ENCODE measurements around the gene SCAF4.

Gene SCAF4

DNA sequence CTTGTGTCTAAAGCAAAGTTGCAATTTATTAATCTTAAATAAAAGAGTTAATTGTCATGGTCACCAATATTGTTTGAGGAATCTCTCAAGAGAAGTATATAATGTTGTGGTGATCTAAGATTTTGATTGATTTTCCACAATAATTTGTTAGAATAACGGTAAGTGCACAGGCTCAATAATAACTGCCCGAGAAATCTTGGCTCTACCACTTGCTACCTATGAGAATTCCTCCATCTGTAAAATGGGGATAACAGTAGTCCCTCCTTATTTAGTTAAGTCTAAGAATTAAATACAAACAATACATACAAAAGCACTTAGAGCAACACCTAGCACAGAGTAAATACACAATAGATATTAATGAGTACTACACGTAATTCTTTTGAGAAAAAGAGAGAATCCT lies 18.8 kb downstream of the SCAF4 start:
- DNase-seq (ENCODE audit: low spot score), result no peak

- no peak for DNase-seq (ENCODE audit: low spot score)
Observed at GRCh38 chr21:31711745-31712285, 20.1 kb downstream of the SCAF4 start.

- DNase-seq (ENCODE audit: low spot score), result no peak
Observed at GRCh38 chr21:31711326-31711725, 20.6 kb downstream of the SCAF4 start.

GRCh38 chr21:31710586-31710985 lies 21.3 kb downstream of the SCAF4 start:
- DNase-seq (ENCODE audit: low spot score), result peak; percentile 26

DNA sequence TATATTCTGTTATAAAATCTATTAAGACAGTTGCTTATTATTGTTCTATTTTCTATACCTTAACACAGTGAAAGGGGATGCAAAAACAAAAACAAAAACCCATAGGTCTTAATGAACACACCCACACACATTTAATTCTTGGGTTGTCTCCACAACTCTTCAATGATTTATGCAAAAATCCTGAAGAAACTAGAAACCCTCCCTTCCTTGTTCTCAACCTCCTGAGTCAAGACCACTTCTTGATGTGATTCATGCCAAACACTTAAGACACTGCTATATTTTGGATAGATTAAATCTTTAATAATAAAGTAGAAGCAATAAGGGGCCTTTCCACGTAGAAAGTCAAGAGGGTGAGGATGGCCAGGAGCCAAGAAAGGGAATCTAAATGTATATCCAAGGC lies 23.4 kb downstream of the SCAF4 start:
- DNase-seq (ENCODE audit: low spot score), result no peak

DNA sequence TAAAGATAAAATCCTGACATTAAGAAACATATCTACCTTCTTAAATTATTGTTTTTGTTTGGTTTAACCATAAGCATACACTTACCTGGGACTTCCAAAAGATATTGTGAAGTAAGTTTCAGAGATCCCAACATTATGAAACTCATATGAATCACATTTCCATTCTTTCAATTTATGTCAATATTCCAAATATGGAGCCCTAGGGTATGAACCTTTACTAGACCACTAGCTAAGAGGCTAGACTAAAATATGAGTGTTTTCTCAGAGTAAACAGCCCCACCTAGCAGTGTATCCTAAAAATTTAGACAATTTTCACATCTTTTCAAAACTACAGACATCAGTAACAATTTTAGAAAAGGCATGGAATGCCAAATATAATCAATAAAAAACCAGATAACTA lies 24.4 kb downstream of the SCAF4 start:
- no peak for DNase-seq (ENCODE audit: low spot score)

DNA sequence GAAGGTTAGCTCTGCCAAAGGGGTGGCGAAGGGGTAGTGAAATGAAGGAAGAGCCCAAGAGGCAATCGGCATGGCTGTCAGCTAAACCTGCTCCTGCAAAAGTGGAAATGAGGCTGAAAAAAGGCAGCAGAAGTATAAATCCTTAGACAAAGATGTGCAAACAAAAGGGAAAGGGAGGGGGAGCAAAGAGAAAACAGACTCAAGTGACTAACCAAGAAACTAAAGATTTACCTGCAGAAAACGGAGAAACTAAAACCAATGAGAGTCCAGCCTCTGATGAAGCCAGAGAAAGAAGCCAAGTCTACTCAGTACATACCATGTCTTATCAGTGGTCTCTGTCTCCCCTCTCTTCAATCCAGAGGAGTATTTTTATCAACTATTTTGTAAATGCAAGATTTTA lies 25.4 kb downstream of the SCAF4 start:
- no peak for DNase-seq (ENCODE audit: low spot score)

- no peak for DNase-seq (ENCODE audit: low spot score)
Observed at GRCh38 chr21:31700040-31700439, 31.9 kb downstream of the SCAF4 start.

GRCh38 chr21:31698461-31698860 lies 33.5 kb downstream of the SCAF4 start:
- DNase-seq (ENCODE audit: low spot score), result no peak

- DNase-seq (ENCODE audit: low spot score), result no peak
Observed at GRCh38 chr21:31696424-31696823, 35.5 kb downstream of the SCAF4 start.

- DNase-seq (ENCODE audit: low spot score), result no peak
Observed at GRCh38 chr21:31693222-31693621, 38.7 kb downstream of the SCAF4 start.

DNA sequence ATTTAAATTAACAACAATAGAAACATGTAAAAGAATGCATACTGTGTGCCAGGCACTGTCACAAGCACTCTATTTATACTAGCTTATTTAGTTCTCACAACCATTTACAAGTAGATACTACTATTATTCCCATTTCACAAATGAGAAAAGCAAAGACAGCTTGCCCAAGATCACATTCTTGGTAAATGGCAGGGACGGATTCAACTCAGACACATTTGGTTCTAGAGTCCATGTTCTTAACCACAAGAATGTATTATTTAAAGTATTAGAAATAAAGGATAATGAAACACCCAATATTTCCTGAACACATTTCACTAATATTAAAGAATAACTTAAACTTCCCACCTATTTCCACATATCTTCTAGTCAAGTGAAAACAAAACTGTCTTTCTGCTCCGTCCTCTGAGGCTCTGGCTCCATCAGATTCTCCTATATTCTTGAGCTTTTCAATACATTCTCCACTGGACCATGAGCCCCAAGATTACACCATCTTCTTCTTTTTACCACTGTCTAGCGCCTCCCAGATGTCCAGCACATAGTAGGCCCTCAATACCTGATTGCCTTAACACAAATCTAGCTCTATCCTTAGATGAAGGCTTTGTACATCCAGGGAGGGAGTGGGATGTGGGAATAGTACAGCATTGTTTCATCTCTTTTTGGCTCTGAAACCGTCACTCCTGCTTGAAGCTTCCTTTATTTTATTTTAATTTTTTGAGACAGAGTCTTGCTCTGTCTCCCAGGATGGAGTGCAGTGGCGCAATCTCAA lies 43.1 kb downstream of the SCAF4 start:
- no peak for DNase-seq (ENCODE audit: low spot score)

DNA sequence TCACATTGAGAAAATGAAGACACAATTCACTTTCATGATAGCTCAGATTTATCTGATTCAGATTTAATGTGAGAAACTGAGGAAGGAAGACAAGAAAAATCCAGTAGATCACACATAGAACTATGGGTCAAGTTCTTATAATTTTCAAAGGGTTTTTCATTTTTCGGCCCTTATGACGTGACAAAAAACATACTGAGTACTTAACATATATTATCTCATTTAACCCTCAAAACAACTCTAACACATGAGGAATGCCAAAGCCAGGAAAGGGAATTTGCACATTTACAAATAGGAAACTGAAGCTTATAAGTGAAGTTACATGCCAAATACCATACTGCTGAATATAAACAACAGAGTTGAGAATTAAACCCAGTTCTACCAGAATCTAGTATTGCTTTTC lies 44.8 kb downstream of the SCAF4 start:
- no peak for DNase-seq (ENCODE audit: low spot score)

DNA sequence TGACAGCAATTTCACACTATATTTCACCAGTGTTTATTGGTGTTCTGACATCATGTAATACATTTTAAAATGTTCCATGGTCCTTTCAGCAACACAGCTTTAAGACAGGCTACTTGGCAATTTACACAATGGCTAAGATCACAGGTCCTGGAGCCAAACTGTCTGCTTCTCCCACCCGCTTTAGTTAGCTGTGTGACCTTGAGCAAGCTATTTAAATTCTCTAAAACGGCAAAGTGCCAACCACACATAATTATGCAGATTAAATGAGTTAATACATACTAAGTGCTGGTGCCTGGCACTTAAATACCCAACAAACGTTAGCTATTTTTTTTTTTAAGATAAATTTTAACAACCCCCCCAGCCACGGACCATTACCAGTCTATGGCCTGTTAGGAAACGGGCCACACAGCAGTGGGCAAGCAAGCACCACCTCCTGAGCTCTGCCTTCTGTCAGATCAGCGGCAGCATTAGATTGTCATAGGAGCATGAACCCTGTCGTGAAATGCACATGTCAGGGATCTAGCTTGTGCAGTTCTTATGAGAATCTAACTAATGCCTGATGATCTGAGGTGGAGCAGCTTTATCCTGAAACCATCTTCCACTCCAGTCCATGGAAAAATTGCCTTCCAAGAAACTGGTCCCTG lies 45.5 kb downstream of the SCAF4 start:
- DNase-seq (ENCODE audit: low spot score), result no peak

GRCh38 chr21:31684918-31685317 lies 47.0 kb downstream of the SCAF4 start:
- DNase-seq (ENCODE audit: low spot score), result no peak

GRCh38 chr21:31683029-31683428 lies 48.9 kb downstream of the SCAF4 start:
- DNase-seq (ENCODE audit: low spot score), result no peak

DNA sequence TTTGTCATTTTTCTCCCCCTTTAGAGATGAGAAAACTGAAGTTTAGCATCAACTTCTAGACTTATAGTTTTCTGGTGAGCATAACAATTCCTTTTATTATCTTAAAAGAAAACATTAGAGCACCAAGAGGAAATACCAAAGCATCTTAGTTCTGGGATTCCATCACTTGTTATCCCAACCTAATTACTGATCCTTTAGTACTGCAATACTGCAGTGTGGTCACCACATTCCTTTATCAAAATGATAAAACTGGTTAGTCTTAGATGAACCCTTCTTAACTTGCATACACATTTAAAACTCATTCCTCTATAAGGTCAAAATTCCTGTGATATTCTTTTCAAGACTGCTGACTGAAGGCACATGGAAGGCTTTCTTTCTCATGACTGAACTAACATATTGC lies 49.3 kb downstream of the SCAF4 start:
- DNase-seq (ENCODE audit: low spot score), result peak; percentile 17

GRCh38 chr21:31678478-31678877 lies 53.4 kb downstream of the SCAF4 start:
- DNase-seq (ENCODE audit: low spot score), result no peak

DNA sequence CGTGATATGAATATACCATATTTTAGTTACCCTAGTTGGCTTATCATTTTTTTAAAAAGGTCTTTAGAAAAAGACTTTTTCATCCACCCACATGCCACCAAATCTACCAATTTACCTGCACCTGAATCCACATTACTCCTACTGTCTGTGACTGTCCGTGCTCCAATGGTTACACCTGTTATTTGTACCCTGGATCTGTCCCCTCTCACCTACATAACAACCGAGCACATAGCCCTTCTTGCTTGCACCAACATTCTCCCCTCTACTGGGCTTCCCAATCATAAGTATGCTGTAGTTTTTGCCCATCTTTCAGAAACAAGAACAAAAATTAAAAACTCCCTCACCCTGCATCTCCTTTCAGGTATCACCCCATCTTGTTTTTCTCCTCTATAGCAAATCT lies 54.9 kb downstream of the SCAF4 start:
- no peak for DNase-seq (ENCODE audit: low spot score)

- DNase-seq (ENCODE audit: low spot score), result no peak
Observed at GRCh38 chr21:31675960-31676359, 56.0 kb downstream of the SCAF4 start.

- DNase-seq (ENCODE audit: low spot score), result no peak
Observed at GRCh38 chr21:31675318-31675717, 56.6 kb downstream of the SCAF4 start.

DNA sequence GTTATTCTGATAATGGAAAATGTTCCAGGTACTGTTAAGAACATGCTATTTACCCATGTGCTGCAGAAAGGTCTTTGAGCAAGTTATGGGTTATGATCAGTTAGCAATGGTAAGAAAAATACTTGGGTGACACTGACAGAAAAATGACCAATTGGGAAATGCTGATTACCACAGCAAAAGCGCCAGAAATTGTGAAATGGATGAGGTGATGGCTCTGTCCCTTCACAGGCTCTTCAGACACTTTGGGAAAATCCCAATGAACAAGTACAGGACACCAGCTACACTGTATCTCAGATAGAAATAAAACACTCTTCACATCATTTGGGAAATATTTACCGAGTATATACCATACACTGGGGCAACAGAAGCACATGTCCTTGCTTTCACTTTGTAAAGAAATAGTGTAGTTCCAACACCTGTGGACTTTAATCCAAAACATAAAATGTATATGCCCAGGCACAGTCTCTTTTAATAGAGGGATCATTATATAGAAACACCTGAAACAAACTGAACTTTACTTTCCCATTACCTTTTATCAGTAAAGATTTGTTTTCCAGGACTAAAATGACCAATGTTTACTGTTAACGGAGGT lies 58.5 kb downstream of the SCAF4 start:
- no peak for DNase-seq (ENCODE audit: low spot score)

- DNase-seq (ENCODE audit: low spot score), result no peak
Observed at GRCh38 chr21:31671931-31672330, 60.0 kb downstream of the SCAF4 start.
